HepG2 (cell line): ENCODE results near the gene UTP15. TPM values are rescaled to one million over a fixed set of nuclear protein-coding genes. Genes with fewer than 3 reads are reported as not detected.

Experiments
- AGO1 ChIP-seq: fragments of 200-400 bp; formaldehyde crosslinking; IDR thresholded peaks from 2 replicates; pipeline ENCODE4 v1.6.1; 2017; ENCODE audit warnings: mild to moderate bottlenecking, low read depth, low read length, moderate library complexity; ENCODE audit not compliant: poor library complexity, severe bottlenecking
- AGO2 ChIP-seq: fragments of 200-400 bp; formaldehyde crosslinking; optimal IDR thresholded peaks from 2 replicates; pipeline ENCODE3; 2017; ENCODE audit warnings: mild to moderate bottlenecking, low read depth, low read length, moderate library complexity
- ISX ChIP-seq: sonication (generic); formaldehyde crosslinking; conservative IDR thresholded peaks from 2 replicates; pipeline ENCODE4 v1.5.0; 2020; ENCODE audit warnings: missing genetic modification reagents
- JARID2 ChIP-seq: sonication (generic); formaldehyde crosslinking; IDR thresholded peaks from 2 replicates; pipeline ENCODE4 v1.8.1; 2023; ENCODE audit warnings: missing genetic modification reagents, inconsistent platforms; ENCODE audit not compliant: insufficient replicate concordance
- MNT ChIP-seq: fragments of 450-650 bp; IDR thresholded peaks from 2 replicates; pipeline ENCODE4 v1.6.1; 2016
- MYPOP ChIP-seq: sonication (generic); formaldehyde crosslinking; IDR thresholded peaks from 2 replicates; pipeline ENCODE4 v1.8.1; 2023; ENCODE audit warnings: mild to moderate bottlenecking, moderate library complexity, missing genetic modification reagents
- NFKB2 ChIP-seq: sonication (generic); formaldehyde crosslinking; IDR thresholded peaks from 2 replicates; pipeline ENCODE4 v1.4.0; 2020; ENCODE audit warnings: missing genetic modification reagents, borderline replicate concordance
- NPAS2 ChIP-seq: sonication (generic); formaldehyde crosslinking; IDR thresholded peaks from 2 replicates; pipeline ENCODE4 v1.8.0; 2022; ENCODE audit warnings: mild to moderate bottlenecking, missing genetic modification reagents, borderline replicate concordance
- NR1H2 ChIP-seq: sonication (generic); formaldehyde crosslinking; IDR thresholded peaks from 2 replicates; pipeline ENCODE4 v1.8.1; 2022; ENCODE audit warnings: low read depth, missing genetic modification reagents, borderline replicate concordance
- PBX2 ChIP-seq: IDR thresholded peaks from 2 replicates; pipeline ENCODE4 v1.6.1; 2016; ENCODE audit warnings: control low read depth
- RBFOX2 ChIP-seq: fragments of 200-400 bp; formaldehyde crosslinking; IDR thresholded peaks from 2 replicates; pipeline ENCODE4 v1.6.1; 2017; ENCODE audit warnings: low read depth, mild to moderate bottlenecking, low read length
- REPIN1 ChIP-seq: sonication (generic); formaldehyde crosslinking; IDR thresholded peaks from 2 replicates; pipeline ENCODE4 v1.8.0; 2022; ENCODE audit warnings: missing genetic modification reagents, low read depth, mild to moderate bottlenecking, borderline replicate concordance
- SMAD9 ChIP-seq: sonication (generic); formaldehyde crosslinking; IDR thresholded peaks from 2 replicates; pipeline ENCODE4 v1.5.1; 2020; ENCODE audit warnings: mild to moderate bottlenecking, missing genetic modification reagents
- SP4 ChIP-seq: sonication (generic); formaldehyde crosslinking; IDR thresholded peaks from 2 replicates; pipeline ENCODE4 v1.8.1; 2023; ENCODE audit warnings: mild to moderate bottlenecking, missing genetic modification reagents
- SRSF4 ChIP-seq: fragments of 200-400 bp; formaldehyde crosslinking; IDR thresholded peaks from one replicate; pipeline ENCODE4 v1.6.1; 2018; ENCODE audit warnings: mild to moderate bottlenecking, low read depth, low read length, moderate library complexity; ENCODE audit not compliant: poor library complexity, severe bottlenecking
- SSRP1 ChIP-seq: IDR thresholded peaks from 2 replicates; pipeline ENCODE4 v1.6.1; 2016; ENCODE audit warnings: control low read depth
- SUZ12 ChIP-seq: fragments of 150-350 bp; IDR thresholded peaks from 2 replicates; pipeline ENCODE4 v1.6.1; 2014; ENCODE audit warnings: low read depth, low read length
- TEAD2 ChIP-seq: sonication (generic); formaldehyde crosslinking; IDR thresholded peaks from 2 replicates; pipeline ENCODE4 v1.9.0; 2021; ENCODE audit warnings: missing genetic modification reagents
- THAP8 ChIP-seq: sonication (generic); formaldehyde crosslinking; IDR thresholded peaks from 2 replicates; pipeline ENCODE4 v1.5.1; 2020; ENCODE audit warnings: missing genetic modification reagents, mild to moderate bottlenecking, borderline replicate concordance
- ZBTB44 ChIP-seq: sonication (generic); formaldehyde crosslinking; IDR thresholded peaks from 2 replicates; pipeline ENCODE4 v1.4.0; 2020; ENCODE audit warnings: missing genetic modification reagents
- ZC3H13 ChIP-seq: sonication (generic); formaldehyde crosslinking; IDR thresholded peaks from 2 replicates; pipeline ENCODE4 v1.8.1; 2023; ENCODE audit warnings: mild to moderate bottlenecking, missing genetic modification reagents, moderate library complexity
- ZNF564 ChIP-seq: sonication (generic); formaldehyde crosslinking; IDR thresholded peaks from 2 replicates; pipeline ENCODE4 v1.8.1; 2023; ENCODE audit warnings: mild to moderate bottlenecking, missing genetic modification reagents
- polyA plus RNA-seq, 8 experiments: library from polyadenylated mRNA; depleted of rRNA in 3 of 8; stranded (reverse) in 7 of 8; unstranded in 1 of 8; fragments of >200 nt; fragmentation: Illumina TruSeq in 4 of 8; extraction: Trizol in 4 of 8; gene quantifications; 2 replicates each; pipeline versions ENCODE4 v1.2.1 to v1.2.3, GENCODE V29; 2011 to 2016; ENCODE audit warnings: low read depth in 4 of 8, missing spikeins in 1 of 8, mixed read lengths in 1 of 8; ENCODE audit not compliant: insufficient read depth in 1 of 8
- total RNA-seq, 5 experiments: library from RNA; depleted of rRNA; stranded (reverse); fragments of >200 nt; fragmentation: Illumina TruSeq; extraction: Trizol; gene quantifications; 2 replicates each; pipeline ENCODE4 v1.2.3, GENCODE V29; 2016; ENCODE audit warnings: low read depth in 1 of 5

The UTP15 gene
- total and polyA plus RNA-seq, 2 of the 13 experiments (the other 11 are each of a cell fraction or from before 2014, with no cell fraction given) = 7.3 to 35.8 TPM

GRCh38 chr5:73625372-73625943, 59.9 kb downstream of the UTP15 start (continued):
- TF ChIP-seq SUZ12 (no peak), MYPOP (CRISPR knock-in tag) (no peak), SP4 (CRISPR knock-in tag) (0 out of 2 replicates have a peak, but pooled peaks have one; percentile 22), SMAD9 (CRISPR knock-in tag) (no peak), ZNF564 (CRISPR knock-in tag) (no peak), NFKB2 (CRISPR knock-in tag) (peak; percentile 55; the same call in 1 of the 2 replicates), RBFOX2 (peak; percentile 92), JARID2 (CRISPR knock-in tag) (no peak), ZBTB44 (no peak), REPIN1 (CRISPR knock-in tag) (no peak), SSRP1 (CRISPR knock-in tag) (no peak), ZC3H13 (CRISPR knock-in tag) (0 out of 2 replicates have a peak, but pooled peaks have one; percentile 36), NR1H2 (CRISPR knock-in tag) (0 out of 2 replicates have a peak, but pooled peaks have one; percentile 21), PBX2 (no peak), THAP8 (CRISPR knock-in tag) (no peak), SRSF4 (no peak), AGO1 (peak; percentile 39), NPAS2 (CRISPR knock-in tag) (no peak), MNT (no peak), TEAD2 (CRISPR knock-in tag) (no peak), AGO2 (peak; percentile 72), ISX (CRISPR knock-in tag) (no peak)
